ENCODE data around the gene MSL1. TPM values are rescaled to one million over a fixed set of nuclear protein-coding genes. Genes with fewer than 3 reads are reported as not detected.
A peak's percentile ranks its signal among the peaks of the same experiment; 100 is the strongest.

The MSL1 gene
- total RNA-seq, 1 donor from 2014 or later, result 98.5 TPM

- H3K4me3 Mint-ChIP-seq, result no peak overlapping the region
- peak; percentile 87 for DNase-seq
- intact Hi-C loops (cut with micrococcal nuclease), result loop anchor here (2.0 kb wide), 2 partner anchors 24 to 74 kb away; partner anchors contain the start of gene THRA
Observed at GRCh38 chr17:40086150-40087044, 35.4 kb upstream of the MSL1 start.

GRCh38 chr17:40087049-40087794 lies 34.5 kb upstream of the MSL1 start:
- H3K36me3 Mint-ChIP-seq (ENCODE audit: low read depth), result peaks cover 4% of the 10 kb centered on the region
- H3K9me3 Mint-ChIP-seq, result no peaks in the 10 kb centered on the region
- H3K27me3 Mint-ChIP-seq, result no peaks in the 10 kb centered on the region
- no peak overlapping the region for H3K4me3 Mint-ChIP-seq
- peak; percentile 55 for DNase-seq
- intact Hi-C loops (cut with micrococcal nuclease), result loop anchor here (2.0 kb wide), 2 partner anchors 24 to 74 kb away; partner anchors contain the start of gene THRA
- H3K4me1 Mint-ChIP-seq, result peaks cover 4% of the 10 kb centered on the region
- no peak overlapping the region for H3K27ac Mint-ChIP-seq

More at GRCh38 chr17:40086150-40087044, 35.4 kb upstream of the MSL1 start:
- Mint-ChIP-seq H3K27ac (no peak overlapping the region), H3K27me3 (no peaks in the 10 kb centered on the region), H3K4me1 (peaks cover 4% of the 10 kb centered on the region), H3K9me3 (no peaks in the 10 kb centered on the region), H3K36me3 (ENCODE audit: low read depth) (peaks cover 4% of the 10 kb centered on the region)

GRCh38 chr17:40087903-40088718 lies 33.7 kb upstream of the MSL1 start:
- intact Hi-C loops (cut with micrococcal nuclease), result loop anchor here (2.0 kb wide), 2 partner anchors 25 to 75 kb away; partner anchors contain the start of gene THRA
- Mint-ChIP-seq H3K4me3 (no peak overlapping the region), H3K9me3 (no peaks in the 10 kb centered on the region), H3K4me1 (peaks cover 4% of the 10 kb centered on the region), H3K27me3 (no peaks in the 10 kb centered on the region), H3K36me3 (ENCODE audit: low read depth) (peaks cover 6% of the 10 kb centered on the region), H3K27ac (no peak overlapping the region)
- peak; percentile 53 for DNase-seq

DNA sequence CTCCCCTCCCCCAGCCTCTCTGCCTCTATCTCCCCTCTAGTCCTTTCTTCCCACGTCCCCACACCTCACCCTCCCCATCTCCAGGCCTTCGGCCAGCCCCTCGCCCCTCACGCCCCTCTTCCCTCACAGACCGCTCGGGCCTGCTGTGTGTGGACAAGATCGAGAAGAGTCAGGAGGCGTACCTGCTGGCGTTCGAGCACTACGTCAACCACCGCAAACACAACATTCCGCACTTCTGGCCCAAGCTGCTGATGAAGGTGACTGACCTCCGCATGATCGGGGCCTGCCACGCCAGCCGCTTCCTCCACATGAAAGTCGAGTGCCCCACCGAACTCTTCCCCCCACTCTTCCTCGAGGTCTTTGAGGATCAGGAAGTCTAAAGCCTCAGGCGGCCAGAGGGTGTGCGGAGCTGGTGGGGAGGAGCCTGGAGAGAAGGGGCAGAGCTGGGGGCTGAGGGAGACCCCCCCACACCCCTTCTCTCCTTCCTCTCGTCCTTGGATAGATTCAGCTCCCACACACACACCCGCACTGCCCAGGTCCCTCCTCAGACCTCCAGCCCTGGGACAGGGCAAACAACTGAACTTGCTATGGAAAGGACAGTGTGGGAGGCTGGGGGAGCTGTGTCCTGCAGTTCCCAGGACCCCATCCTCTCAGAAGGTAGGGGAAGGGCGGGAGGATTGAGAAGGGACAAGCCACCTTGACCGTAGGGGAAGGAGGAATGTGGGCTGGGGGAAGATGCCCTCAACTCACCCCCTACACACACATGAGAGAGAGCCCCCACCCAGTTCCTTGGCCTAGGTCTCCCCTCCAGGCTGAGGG lies 32.5 kb upstream of the MSL1 start:
- peaks cover 8% of the 10 kb centered on the region for H3K4me1 Mint-ChIP-seq
- intact Hi-C loops (cut with micrococcal nuclease), result no loop called here
- no peaks in the 10 kb centered on the region for H3K9me3 Mint-ChIP-seq
- H3K36me3 Mint-ChIP-seq (ENCODE audit: low read depth), result peaks cover 15% of the 10 kb centered on the region
- H3K4me3 Mint-ChIP-seq, result no peak overlapping the region
- H3K27me3 Mint-ChIP-seq, result no peaks in the 10 kb centered on the region
- H3K27ac Mint-ChIP-seq, result no peak overlapping the region
- no peak for DNase-seq

DNA sequence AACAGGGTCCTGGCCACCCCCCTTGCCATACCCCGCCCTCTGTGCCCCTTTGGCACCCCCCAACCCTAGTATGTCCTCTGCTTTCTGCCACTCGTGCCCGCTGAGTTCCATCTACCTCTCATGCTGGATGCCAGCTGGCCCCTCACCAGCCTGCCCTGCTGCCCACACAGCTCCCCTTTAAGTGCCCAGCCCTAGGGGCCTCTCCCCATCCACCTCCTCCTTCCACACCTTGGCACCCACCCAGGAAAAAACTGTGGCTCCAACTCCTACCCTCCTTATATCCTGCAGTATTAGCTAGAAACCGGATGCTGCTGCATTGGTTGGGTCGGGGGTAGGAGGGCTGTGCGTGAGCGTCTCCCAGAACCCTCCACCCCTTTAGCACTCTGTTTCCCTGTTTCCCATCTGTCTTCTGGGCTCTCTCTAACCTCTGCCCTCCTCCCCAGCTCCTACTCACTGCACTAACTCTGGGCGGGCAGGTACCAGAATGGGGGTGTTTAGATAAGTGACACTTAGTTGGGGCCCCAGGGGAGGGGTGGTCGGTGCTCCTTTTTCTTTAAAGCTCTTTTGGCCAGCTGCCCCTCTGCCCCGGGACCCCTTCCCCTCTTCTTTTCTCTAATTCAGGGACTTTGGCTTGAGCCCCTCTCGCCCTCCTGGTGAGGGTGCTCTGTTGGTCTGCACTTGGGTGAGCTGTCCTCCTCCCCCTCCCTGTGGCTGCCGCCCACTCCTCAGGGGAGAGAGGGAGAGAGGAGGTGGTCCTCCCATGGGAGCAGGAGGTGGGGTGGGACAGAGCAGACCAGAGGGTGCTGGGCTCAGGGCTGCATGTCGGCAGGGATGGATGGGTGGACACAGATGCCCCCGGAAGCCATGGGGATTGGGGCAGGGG lies 31.3 kb upstream of the MSL1 start:
- DNase-seq, result no peak
- H3K27me3 Mint-ChIP-seq, result no peaks in the 10 kb centered on the region
- H3K27ac Mint-ChIP-seq, result no peak overlapping the region
- peaks cover 24% of the 10 kb centered on the region for H3K36me3 Mint-ChIP-seq (ENCODE audit: low read depth)
- H3K4me3 Mint-ChIP-seq, result no peak overlapping the region
- intact Hi-C loops (cut with micrococcal nuclease), result no loop called here
- H3K4me1 Mint-ChIP-seq, result peaks cover 13% of the 10 kb centered on the region
- no peaks in the 10 kb centered on the region for H3K9me3 Mint-ChIP-seq

GRCh38 chr17:40091691-40092397 lies 29.9 kb upstream of the MSL1 start:
- Mint-ChIP-seq H3K36me3 (ENCODE audit: low read depth) (peaks cover 37% of the 10 kb centered on the region), H3K9me3 (no peaks in the 10 kb centered on the region), H3K27ac (no peak overlapping the region), H3K4me1 (peaks cover 24% of the 10 kb centered on the region), H3K4me3 (no peak overlapping the region), H3K27me3 (no peaks in the 10 kb centered on the region)
- no peak for DNase-seq
- intact Hi-C loops (cut with micrococcal nuclease), result no loop called here

GRCh38 chr17:40092581-40092980 lies 29.2 kb upstream of the MSL1 start:
- H3K9me3 Mint-ChIP-seq, result peaks cover 2% of the 10 kb centered on the region
- H3K27me3 Mint-ChIP-seq, result no peaks in the 10 kb centered on the region
- peaks cover 40% of the 10 kb centered on the region for H3K36me3 Mint-ChIP-seq (ENCODE audit: low read depth)
- no peak overlapping the region for H3K4me3 Mint-ChIP-seq
- no peak for DNase-seq
- intact Hi-C loops (cut with micrococcal nuclease), result no loop called here
- H3K4me1 Mint-ChIP-seq, result peaks cover 32% of the 10 kb centered on the region
- H3K27ac Mint-ChIP-seq, result no peak overlapping the region

GRCh38 chr17:40093005-40093579 lies 28.7 kb upstream of the MSL1 start:
- no peaks in the 10 kb centered on the region for H3K27me3 Mint-ChIP-seq
- no peak for DNase-seq
- H3K27ac Mint-ChIP-seq, result no peak overlapping the region
- peaks cover 2% of the 10 kb centered on the region for H3K9me3 Mint-ChIP-seq
- H3K4me3 Mint-ChIP-seq, result no peak overlapping the region
- intact Hi-C loops (cut with micrococcal nuclease), result no loop called here
- H3K4me1 Mint-ChIP-seq, result peaks cover 37% of the 10 kb centered on the region
- peaks cover 45% of the 10 kb centered on the region for H3K36me3 Mint-ChIP-seq (ENCODE audit: low read depth)

- H3K4me3 Mint-ChIP-seq, result no peak overlapping the region
- H3K4me1 Mint-ChIP-seq, result peaks cover 43% of the 10 kb centered on the region
- intact Hi-C loops (cut with micrococcal nuclease), result no loop called here
- no peaks in the 10 kb centered on the region for H3K27me3 Mint-ChIP-seq
- no peak overlapping the region for H3K27ac Mint-ChIP-seq
- H3K9me3 Mint-ChIP-seq, result peaks cover 2% of the 10 kb centered on the region
- DNase-seq, result no peak
- peaks cover 50% of the 10 kb centered on the region for H3K36me3 Mint-ChIP-seq (ENCODE audit: low read depth)
Observed at GRCh38 chr17:40093580-40094201, 28.1 kb upstream of the MSL1 start.

DNA sequence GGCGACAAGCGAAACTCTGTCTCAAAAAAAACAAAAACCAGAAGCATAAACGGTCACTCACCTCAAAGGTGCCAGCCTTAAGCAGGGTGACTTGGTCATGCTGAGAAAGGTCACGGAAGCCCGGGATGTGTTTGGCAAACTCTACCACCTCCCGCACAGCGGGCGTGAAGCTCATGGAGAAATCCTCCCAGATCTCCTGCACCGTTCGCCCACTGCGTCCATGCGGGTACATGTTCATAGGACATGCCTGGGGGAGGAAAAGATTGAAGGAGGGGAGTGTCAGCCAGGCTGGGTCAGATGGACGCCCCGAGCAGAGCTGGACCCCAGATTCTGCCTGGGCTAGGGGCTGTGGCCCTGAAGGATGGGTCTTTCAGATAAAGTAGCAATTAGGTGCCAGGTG lies 26.9 kb upstream of the MSL1 start:
- H3K9me3 Mint-ChIP-seq, result peaks cover 2% of the 10 kb centered on the region
- intact Hi-C loops (cut with micrococcal nuclease), result no loop called here
- H3K36me3 Mint-ChIP-seq (ENCODE audit: low read depth), result peaks cover 52% of the 10 kb centered on the region
- H3K4me3 Mint-ChIP-seq, result no peak overlapping the region
- no peak for DNase-seq
- no peaks in the 10 kb centered on the region for H3K27me3 Mint-ChIP-seq
- H3K27ac Mint-ChIP-seq, result no peak overlapping the region
- peaks cover 52% of the 10 kb centered on the region for H3K4me1 Mint-ChIP-seq

DNA sequence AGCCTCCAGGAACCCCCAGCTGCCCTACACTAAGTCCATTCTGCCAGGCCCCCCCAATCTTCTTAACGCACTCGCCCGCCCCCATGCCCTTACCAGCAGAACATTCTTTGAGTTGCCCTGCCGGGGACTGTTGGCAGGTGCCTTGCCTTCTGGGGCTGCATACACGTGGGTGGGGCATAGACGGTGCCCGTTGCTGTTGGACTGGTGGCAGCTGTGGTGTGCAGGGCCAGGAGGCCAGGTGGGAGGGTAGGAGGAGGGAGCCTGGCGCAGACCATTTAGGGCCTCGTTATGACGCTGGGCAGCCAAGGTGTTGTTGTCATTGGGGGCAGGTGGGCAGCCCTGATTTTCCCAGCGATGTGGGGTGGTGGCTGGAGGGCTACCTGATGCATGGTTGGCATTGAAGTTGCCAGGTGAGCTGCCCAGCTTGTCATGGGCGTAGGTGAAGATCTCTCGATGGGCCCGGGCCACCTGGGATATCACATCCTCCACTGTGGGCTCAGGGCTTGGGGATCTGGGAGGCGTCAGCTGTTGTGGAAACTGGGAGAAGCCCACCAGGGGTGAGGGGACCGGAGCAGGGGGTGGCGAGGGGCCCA lies 26.3 kb upstream of the MSL1 start:
- Mint-ChIP-seq H3K4me3 (peak overlapping the region; percentile 94), H3K27ac (peak overlapping the region; percentile 85), H3K36me3 (ENCODE audit: low read depth) (peaks cover 52% of the 10 kb centered on the region), H3K9me3 (peaks cover 2% of the 10 kb centered on the region), H3K4me1 (peaks cover 56% of the 10 kb centered on the region), H3K27me3 (no peaks in the 10 kb centered on the region)
- DNase-seq, result no peak
- intact Hi-C loops (cut with micrococcal nuclease), result no loop called here
